GM06990 (cell line): ENCODE data around the gene TOMT.
"Not testable (repeated sequence)": the region's sequence is repeated elsewhere in the genome, so short reads cannot be mapped to it uniquely, and the experiment has no call there.

Source experiments
- DNase-seq: peaks from one replicate; pipeline ENCODE4 v3.0.0-alpha.2; 2011; ENCODE audit not compliant: insufficient read length; ENCODE audit errors: extremely low read depth
- H3K27me3 ChIP-seq: replicated peaks from 2 replicates; pipeline ENCODE4 v1.6.0; 2011; ENCODE audit warnings: low read length; ENCODE audit not compliant: control insufficient read depth, insufficient read depth
- H3K36me3 ChIP-seq: 2 replicates; pipeline ENCODE4 v1.5.1; 2011; ENCODE audit warnings: low read length; ENCODE audit not compliant: control insufficient read depth, insufficient read depth
- H3K4me3 ChIP-seq: replicated peaks from 2 replicates; pipeline ENCODE4 v1.5.1; 2011; ENCODE audit warnings: low read depth, mild to moderate bottlenecking, control low read depth, low read length
- TF ChIP-seq, protein P1 (sequence below): IDR thresholded peaks from 2 replicates; pipeline ENCODE4 v1.5.1; 2011; ENCODE audit warnings: low read length, control low read depth, mild to moderate bottlenecking, inconsistent platforms; ENCODE audit not compliant: insufficient read depth, poor library complexity, severe bottlenecking

TOMT gene

DNA sequence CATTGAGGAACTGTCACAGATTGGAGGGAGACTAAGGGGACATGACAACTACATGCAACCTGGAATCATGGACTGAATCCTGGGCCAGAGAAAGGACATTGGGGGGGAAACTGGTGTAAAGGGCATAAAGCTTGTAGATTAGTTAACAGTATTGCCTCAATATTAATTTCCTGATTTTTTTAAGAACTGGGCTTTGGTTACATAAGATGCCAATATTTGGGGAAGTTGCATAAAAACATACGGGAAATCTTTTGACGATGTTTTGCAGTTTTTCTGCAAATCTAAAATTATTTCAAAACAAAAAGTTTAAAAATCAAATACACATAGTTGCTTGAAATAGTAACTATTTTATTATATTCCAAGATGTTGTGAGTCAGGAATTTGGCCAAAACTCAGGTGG, 26.9 kb downstream of the TOMT start:
- H3K36me3 ChIP-seq, result no peaks in the 10 kb centered on the region
- TF ChIP-seq, protein P1, sequence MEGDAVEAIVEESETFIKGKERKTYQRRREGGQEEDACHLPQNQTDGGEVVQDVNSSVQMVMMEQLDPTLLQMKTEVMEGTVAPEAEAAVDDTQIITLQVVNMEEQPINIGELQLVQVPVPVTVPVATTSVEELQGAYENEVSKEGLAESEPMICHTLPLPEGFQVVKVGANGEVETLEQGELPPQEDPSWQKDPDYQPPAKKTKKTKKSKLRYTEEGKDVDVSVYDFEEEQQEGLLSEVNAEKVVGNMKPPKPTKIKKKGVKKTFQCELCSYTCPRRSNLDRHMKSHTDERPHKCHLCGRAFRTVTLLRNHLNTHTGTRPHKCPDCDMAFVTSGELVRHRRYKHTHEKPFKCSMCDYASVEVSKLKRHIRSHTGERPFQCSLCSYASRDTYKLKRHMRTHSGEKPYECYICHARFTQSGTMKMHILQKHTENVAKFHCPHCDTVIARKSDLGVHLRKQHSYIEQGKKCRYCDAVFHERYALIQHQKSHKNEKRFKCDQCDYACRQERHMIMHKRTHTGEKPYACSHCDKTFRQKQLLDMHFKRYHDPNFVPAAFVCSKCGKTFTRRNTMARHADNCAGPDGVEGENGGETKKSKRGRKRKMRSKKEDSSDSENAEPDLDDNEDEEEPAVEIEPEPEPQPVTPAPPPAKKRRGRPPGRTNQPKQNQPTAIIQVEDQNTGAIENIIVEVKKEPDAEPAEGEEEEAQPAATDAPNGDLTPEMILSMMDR, result no peak
- no peak overlapping the region for H3K4me3 ChIP-seq
- no peaks in the 10 kb centered on the region for H3K27me3 ChIP-seq
- DNase-seq, result no peak

DNA sequence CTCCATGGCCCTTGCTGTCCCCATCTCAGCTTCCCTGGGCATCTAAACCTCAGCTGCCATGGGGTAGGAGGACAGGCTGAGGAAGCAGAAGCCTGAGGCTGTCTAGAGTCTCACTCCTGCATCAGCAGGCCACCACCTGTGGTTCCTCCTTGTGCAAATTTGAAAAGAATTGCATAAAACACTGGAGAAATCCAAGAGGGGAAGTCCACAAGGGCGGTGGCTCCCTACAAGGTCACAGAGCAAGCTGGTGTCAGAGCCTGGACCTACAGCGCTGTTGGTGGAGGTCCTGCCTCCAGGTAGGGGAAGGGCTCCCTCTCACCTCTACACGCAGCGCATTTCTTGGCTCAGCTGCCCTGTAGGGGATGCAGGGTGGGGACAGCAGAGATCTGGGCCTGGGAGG, 29.7 kb downstream of the TOMT start, which contains the start of gene FOLR3:
TSS of gene FOLR3 (plus strand) at position 253 of the 400 bp plus-strand sequence. CDS start 228 bp downstream, outside the sequence.
- not testable (repeated sequence) for H3K4me3 ChIP-seq, H3K36me3 ChIP-seq, H3K27me3 ChIP-seq, DNase-seq

DNA sequence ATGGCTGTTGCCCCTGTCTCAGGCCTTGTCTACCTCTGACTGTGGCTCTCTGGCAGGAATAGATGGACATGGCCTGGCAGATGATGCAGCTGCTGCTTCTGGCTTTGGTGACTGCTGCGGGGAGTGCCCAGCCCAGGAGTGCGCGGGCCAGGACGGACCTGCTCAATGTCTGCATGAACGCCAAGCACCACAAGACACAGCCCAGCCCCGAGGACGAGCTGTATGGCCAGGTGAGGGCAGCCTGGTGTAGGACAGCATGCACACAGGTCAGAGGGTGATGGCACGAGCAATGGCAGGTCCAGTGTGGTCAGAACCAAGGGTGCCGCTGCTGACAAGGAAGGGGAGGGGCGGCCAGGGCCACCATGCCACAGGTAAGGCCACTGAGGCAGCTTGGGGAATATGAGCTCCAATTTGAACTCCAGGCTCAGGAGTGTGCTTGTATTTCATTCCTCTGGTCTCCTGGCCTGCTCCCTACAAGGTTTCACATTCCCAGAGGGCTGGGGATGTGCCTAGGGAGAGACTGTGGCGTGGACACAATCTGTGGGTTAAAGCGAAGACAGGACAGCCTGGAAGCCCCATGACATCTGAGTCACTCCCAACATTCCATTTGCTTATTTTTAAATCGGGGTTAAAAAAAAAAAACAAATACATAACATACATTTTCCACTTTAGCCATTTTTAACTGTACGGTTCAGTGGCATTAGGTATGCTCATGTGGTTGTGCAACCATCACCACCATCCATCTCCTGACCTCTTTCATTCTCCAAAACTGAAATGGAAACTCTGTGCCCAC, 30.4 kb downstream of the TOMT start:
- H3K36me3 ChIP-seq, result no peaks in the 10 kb centered on the region
- TF ChIP-seq, protein P1, result no peak
- H3K27me3 ChIP-seq, result no peaks in the 10 kb centered on the region
- DNase-seq, result no peak
- no peak overlapping the region for H3K4me3 ChIP-seq

DNA sequence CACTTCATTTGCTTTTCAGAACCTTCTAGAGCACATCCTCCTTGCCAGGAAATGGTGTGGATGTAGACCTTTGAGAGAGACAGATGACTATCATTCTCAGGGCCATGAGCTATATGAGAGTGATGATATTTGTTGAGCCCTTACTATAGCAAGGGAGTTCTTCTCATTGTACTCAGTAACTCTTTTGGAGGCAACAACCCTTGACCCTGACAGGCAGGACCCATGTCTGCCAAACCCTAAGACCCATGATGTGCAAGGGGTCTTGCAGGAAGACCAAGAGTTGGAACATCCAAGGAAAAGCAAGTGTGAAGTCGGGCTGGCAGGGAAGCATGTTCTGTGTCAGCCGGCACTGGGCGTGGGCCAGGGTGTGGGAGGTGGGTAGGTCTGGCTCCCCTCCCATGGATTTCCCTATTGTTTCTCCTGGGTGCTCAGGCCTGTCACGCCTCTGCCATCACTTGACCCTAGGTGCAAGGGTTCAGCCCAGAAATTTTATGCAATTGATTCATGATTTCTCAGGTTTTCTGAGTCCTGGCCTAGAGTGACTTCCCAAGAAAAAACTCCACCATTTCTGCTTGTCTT, 31.0 kb downstream of the TOMT start:
- no peaks in the 10 kb centered on the region for H3K36me3 ChIP-seq
- no peaks in the 10 kb centered on the region for H3K27me3 ChIP-seq
- TF ChIP-seq, protein P1, result no peak
- no peak for DNase-seq
- no peak overlapping the region for H3K4me3 ChIP-seq

DNA sequence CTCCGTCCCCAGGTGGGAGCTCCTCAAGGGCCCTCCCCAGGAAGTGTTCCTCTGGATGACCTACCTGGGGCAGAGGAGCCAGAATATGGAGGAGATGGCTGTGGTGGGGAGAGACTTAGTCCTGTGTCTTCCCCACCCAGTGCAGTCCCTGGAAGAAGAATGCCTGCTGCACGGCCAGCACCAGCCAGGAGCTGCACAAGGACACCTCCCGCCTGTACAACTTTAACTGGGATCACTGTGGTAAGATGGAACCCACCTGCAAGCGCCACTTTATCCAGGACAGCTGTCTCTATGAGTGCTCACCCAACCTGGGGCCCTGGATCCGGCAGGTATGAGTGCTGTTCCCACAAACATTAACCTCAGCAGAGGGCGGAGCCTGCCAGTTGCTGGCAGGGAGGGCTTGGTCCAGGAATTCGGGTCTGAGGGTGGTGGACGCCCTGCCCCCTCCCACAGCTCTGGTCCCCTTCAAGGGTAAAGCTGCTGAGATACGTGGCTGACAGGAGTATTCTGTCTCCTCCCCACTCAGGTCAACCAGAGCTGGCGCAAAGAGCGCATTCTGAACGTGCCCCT, 33.2 kb downstream of the TOMT start:
- Histone ChIP-seq H3K4me3 (no peak overlapping the region), H3K27me3 (no peaks in the 10 kb centered on the region), H3K36me3 (no peaks in the 10 kb centered on the region)
- DNase-seq, result no peak
- TF ChIP-seq, protein P1, result no peak

DNA sequence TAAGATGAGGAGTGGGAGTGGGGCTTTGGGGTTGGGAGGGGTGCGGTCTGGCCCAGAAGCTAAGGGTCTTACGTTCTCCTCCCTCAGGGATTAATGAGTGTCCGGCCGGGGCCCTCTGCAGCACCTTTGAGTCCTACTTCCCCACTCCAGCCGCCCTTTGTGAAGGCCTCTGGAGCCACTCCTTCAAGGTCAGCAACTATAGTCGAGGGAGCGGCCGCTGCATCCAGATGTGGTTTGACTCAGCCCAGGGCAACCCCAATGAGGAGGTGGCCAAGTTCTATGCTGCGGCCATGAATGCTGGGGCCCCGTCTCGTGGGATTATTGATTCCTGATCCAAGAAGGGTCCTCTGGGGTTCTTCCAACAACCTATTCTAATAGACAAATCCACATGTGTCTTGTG, 33.8 kb downstream of the TOMT start:
- TF ChIP-seq, protein P1, result no peak
- H3K27me3 ChIP-seq, result no peaks in the 10 kb centered on the region
- no peak overlapping the region for H3K4me3 ChIP-seq
- no peak for DNase-seq
- H3K36me3 ChIP-seq, result no peaks in the 10 kb centered on the region
